ENCODE data around the gene LAIR2.
"Not testable (repeated sequence)": the region's sequence is repeated elsewhere in the genome, so short reads cannot be mapped to it uniquely, and the experiment has no call there.

DNA sequence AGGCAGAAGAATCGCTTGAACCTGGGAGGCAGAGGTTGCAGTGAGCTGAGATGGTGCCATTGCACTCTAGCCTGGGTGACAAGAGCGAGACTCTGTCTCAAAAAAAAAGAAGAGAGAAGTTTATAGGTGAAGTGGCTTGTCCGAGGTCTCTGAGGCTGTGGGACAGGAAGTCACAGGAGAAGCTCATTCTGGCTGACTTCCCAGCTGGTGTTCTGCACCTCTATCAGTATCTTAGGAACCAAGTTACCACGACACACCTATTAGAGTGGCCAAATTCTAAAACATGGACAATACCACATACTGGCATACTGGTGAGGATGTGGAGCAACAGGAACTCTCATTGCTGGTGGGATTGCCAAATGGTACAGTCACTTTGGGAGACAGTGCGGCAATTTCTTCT lies 7.3 kb upstream of the LAIR2 start:
- TF ChIP-seq, protein P1, sequence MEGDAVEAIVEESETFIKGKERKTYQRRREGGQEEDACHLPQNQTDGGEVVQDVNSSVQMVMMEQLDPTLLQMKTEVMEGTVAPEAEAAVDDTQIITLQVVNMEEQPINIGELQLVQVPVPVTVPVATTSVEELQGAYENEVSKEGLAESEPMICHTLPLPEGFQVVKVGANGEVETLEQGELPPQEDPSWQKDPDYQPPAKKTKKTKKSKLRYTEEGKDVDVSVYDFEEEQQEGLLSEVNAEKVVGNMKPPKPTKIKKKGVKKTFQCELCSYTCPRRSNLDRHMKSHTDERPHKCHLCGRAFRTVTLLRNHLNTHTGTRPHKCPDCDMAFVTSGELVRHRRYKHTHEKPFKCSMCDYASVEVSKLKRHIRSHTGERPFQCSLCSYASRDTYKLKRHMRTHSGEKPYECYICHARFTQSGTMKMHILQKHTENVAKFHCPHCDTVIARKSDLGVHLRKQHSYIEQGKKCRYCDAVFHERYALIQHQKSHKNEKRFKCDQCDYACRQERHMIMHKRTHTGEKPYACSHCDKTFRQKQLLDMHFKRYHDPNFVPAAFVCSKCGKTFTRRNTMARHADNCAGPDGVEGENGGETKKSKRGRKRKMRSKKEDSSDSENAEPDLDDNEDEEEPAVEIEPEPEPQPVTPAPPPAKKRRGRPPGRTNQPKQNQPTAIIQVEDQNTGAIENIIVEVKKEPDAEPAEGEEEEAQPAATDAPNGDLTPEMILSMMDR (IDR thresholded peaks at IDR 0.05), result not testable (repeated sequence)
- not testable (repeated sequence) for TF ChIP-seq POLR2AphosphoS5, POLR2A (IDR thresholded peaks at IDR 0.05)
